ENCODE results near the gene NUTM2G. TPM values are rescaled to one million over a fixed set of nuclear protein-coding genes. Genes with fewer than 3 reads are reported as not detected.
A peak's percentile ranks its signal among the peaks of the same experiment; 100 is the strongest.
"Not testable (repeated sequence)": the region's sequence is repeated elsewhere in the genome, so short reads cannot be mapped to it uniquely, and the experiment has no call there.

Gene NUTM2G
- total RNA-seq: not detected

GRCh38 chr9:96928543-96928942 lies at the start of gene NUTM2G:
NUTM2G (plus strand) TSS chr9:96928843; CDS start chr9:96929025, 182 bp downstream.
- not testable (repeated sequence) for H3K27me3 Mint-ChIP-seq (ENCODE audit: low read depth); H3K27ac Mint-ChIP-seq; DNase-seq; H3K9me3 Mint-ChIP-seq; ATAC-seq (replicated peaks in 1 of 2); H3K36me3 Mint-ChIP-seq (ENCODE audit: insufficient read depth in 2 of 2); H3K4me1 Mint-ChIP-seq (ENCODE audit: low read depth); H3K4me3 Mint-ChIP-seq

DNA sequence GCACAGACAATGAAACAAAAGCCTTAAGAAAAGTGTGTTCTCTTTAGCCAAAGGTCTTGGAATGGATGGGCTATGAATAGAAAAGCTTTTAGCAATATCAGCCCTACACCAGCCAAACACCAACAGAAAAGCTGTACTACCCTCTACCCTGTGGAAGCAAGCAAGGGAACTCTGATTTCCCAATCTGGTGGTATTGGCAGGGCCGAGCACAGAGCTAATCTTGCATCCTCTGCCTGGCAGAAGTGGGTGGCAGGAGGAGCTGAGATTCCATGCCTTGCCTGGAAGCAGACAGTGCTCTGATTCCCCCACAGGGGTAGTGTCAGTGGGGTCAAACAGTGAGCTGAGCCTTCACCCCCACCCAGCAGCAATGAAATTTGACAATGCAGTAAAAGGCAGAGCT lies 44.7 kb upstream of the NUTM2G start:
- no peaks in the 10 kb centered on the region for H3K4me1 Mint-ChIP-seq (ENCODE audit: low read depth)
- no peak overlapping the region for H3K4me3 Mint-ChIP-seq
- peaks cover 1 to 5% of the 10 kb centered on the region in 2 donors for H3K9me3 Mint-ChIP-seq
- peak in 1 of 2 donors; percentile 15 for ATAC-seq (replicated peaks in 1 of 2)
- peaks cover 23% of the 10 kb centered on the region for H3K27me3 Mint-ChIP-seq (ENCODE audit: low read depth)
- H3K36me3 Mint-ChIP-seq (ENCODE audit: insufficient read depth in 2 of 2): peaks cover 2 to 4% of the 10 kb centered on the region in 2 donors
- no peak overlapping the region for H3K27ac Mint-ChIP-seq
- no peak for DNase-seq

- no peaks in the 10 kb centered on the region for H3K4me1 Mint-ChIP-seq (ENCODE audit: low read depth)
- H3K27ac Mint-ChIP-seq: no peak overlapping the region
- peaks cover 1 to 5% of the 10 kb centered on the region in 2 donors for H3K9me3 Mint-ChIP-seq
- peak; percentile 46 to 69 for ATAC-seq (replicated peaks in 1 of 2)
- no peak overlapping the region for H3K4me3 Mint-ChIP-seq
- DNase-seq: peak in 1 of 2 donors; percentile 12
- peaks cover 2 to 4% of the 10 kb centered on the region in 2 donors for H3K36me3 Mint-ChIP-seq (ENCODE audit: insufficient read depth in 2 of 2)
- H3K27me3 Mint-ChIP-seq (ENCODE audit: low read depth): peaks cover 17% of the 10 kb centered on the region
These were observed 44.2 kb upstream of the NUTM2G start for GRCh38 chr9:96884443-96884842.

DNA sequence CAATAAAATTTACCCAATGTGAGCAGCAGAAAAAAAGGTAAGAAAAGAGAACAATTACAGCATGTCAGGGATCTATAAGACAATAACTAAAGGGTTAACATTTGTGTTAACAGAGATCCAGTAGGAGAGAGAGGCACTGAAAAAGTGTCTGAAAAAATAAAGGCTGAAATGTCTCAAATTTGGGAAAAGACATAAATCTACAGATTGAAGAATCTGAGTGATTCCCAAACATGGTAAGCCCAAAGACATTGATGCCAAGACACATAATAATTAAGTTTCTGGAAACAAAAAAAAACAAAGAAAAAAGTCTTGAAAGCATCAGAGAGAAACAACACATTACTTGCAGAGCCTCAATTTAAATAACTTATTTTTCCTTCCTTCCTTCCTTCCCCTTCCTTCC lies 43.2 kb upstream of the NUTM2G start:
- ATAC-seq (replicated peaks in 1 of 2): no peak
- no peak overlapping the region for H3K27ac Mint-ChIP-seq
- H3K9me3 Mint-ChIP-seq: peaks cover 1 to 5% of the 10 kb centered on the region in 2 donors
- DNase-seq: no peak
- no peak overlapping the region for H3K4me3 Mint-ChIP-seq
- peaks cover 9% of the 10 kb centered on the region for H3K27me3 Mint-ChIP-seq (ENCODE audit: low read depth)
- no peaks in the 10 kb centered on the region for H3K4me1 Mint-ChIP-seq (ENCODE audit: low read depth)
- peaks cover 2 to 4% of the 10 kb centered on the region in 2 donors for H3K36me3 Mint-ChIP-seq (ENCODE audit: insufficient read depth in 2 of 2)

DNA sequence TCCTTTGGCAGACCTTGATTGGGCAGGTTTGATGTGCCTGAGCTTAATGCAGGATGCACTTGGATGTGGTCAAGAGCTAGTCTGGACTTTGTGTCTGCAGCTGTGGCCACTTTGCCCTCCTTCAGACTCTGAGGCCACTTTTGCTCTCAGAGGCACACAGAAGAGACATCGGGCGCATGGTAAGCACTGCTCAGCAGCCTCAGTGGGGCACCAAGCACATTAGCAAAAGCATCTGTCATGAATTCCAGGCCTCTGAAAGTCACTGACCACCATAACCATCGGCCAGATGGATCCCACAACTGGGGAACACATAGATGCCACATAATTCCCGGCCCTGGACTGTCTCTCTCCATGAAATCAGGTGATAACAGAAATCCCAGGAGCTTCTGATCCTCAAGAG lies 40.1 kb upstream of the NUTM2G start:
- Mint-ChIP-seq H3K4me1 (ENCODE audit: low read depth) (no peaks in the 10 kb centered on the region), H3K27me3 (ENCODE audit: low read depth) (no peaks in the 10 kb centered on the region), H3K4me3 (no peak overlapping the region), H3K9me3 (peaks cover 1 to 5% of the 10 kb centered on the region in 2 donors), H3K27ac (no peak overlapping the region), H3K36me3 (ENCODE audit: insufficient read depth in 2 of 2) (peaks cover 0 to 13% of the 10 kb centered on the region in 2 donors)
- no peak for ATAC-seq (replicated peaks in 1 of 2)
- no peak for DNase-seq

GRCh38 chr9:96892131-96892530 lies 36.5 kb upstream of the NUTM2G start:
- H3K4me3 Mint-ChIP-seq: no peak overlapping the region
- H3K9me3 Mint-ChIP-seq: no peaks in the 10 kb centered on the region
- no peaks in the 10 kb centered on the region for H3K27me3 Mint-ChIP-seq (ENCODE audit: low read depth)
- no peak overlapping the region for H3K27ac Mint-ChIP-seq
- DNase-seq (no peak), ATAC-seq (replicated peaks in 1 of 2) (no peak)
- no peaks in the 10 kb centered on the region for H3K4me1 Mint-ChIP-seq (ENCODE audit: low read depth)
- H3K36me3 Mint-ChIP-seq (ENCODE audit: insufficient read depth in 2 of 2): peaks cover 7 to 18% of the 10 kb centered on the region in 2 donors

DNA sequence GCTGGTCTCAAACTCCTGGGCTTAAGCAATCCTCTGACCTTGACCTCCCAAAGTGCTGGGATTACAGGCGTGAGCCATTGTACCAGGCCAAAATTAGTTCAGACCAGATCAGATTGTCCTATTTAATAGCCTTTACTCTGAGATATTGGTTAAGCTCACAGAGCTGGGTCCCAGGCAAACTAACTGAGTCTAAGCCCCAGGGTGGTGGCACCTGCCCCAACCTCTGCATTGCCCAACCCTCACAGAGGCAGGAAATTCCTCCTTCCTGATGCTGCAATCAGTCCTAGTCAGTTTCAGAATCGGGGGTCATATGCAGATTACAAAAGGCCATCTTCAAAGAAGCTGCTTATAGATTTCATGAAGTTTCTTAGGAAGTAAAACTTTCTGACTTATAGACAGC lies 28.6 kb upstream of the NUTM2G start:
- H3K27me3 Mint-ChIP-seq (ENCODE audit: low read depth); H3K9me3 Mint-ChIP-seq; H3K27ac Mint-ChIP-seq; H3K4me3 Mint-ChIP-seq; DNase-seq; H3K4me1 Mint-ChIP-seq (ENCODE audit: low read depth); H3K36me3 Mint-ChIP-seq (ENCODE audit: insufficient read depth in 2 of 2); ATAC-seq (replicated peaks in 1 of 2): not testable (repeated sequence)

- not testable (repeated sequence) for H3K27me3 Mint-ChIP-seq (ENCODE audit: low read depth); H3K36me3 Mint-ChIP-seq (ENCODE audit: insufficient read depth in 2 of 2); H3K9me3 Mint-ChIP-seq; H3K4me1 Mint-ChIP-seq (ENCODE audit: low read depth); ATAC-seq (replicated peaks in 1 of 2); H3K4me3 Mint-ChIP-seq; H3K27ac Mint-ChIP-seq; DNase-seq
These were observed 23.5 kb upstream of the NUTM2G start for GRCh38 chr9:96904947-96905722.

DNA sequence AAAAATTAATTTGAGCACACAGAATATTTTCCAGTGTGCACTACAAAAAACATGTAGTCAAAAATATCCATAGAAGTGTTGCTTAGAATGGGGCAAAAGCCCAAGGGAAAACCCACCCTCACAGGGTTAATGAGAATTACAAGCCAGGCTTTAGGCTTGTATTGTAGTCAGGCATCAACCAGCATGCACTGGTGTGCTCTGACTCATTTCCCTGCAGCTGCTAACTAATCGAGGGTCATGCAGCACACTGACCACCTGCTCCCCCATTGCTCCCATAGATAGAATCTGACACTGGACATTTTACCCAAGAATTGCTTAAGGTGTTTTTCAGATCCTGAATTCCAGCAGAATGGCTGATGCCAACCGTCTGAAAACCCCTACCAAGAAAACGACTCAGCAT lies 20.2 kb upstream of the NUTM2G start:
- not testable (repeated sequence) for H3K36me3 Mint-ChIP-seq (ENCODE audit: insufficient read depth in 2 of 2); H3K4me3 Mint-ChIP-seq; H3K4me1 Mint-ChIP-seq (ENCODE audit: low read depth); ATAC-seq (replicated peaks in 1 of 2); H3K27ac Mint-ChIP-seq; DNase-seq; H3K9me3 Mint-ChIP-seq; H3K27me3 Mint-ChIP-seq (ENCODE audit: low read depth)

DNA sequence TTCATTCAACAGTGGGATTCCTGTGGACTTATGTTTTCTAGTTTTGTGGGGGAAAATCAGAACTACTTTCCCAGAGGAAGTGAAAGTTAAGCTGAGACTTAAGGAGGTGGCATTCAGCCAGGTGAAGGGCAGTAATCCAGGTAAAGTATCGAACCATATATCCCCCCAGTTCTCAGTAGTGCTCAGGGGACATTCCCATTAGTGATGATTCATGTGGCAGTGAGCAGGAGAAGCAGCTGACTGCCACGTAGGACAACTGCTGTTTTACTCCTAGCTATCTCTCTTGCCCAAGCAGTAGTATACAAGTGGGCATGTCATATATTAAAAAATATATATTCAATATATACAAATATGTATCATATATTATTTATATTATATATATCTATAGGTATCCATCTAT lies 13.1 kb upstream of the NUTM2G start:
- H3K27me3 Mint-ChIP-seq (ENCODE audit: low read depth); H3K4me3 Mint-ChIP-seq; DNase-seq; H3K36me3 Mint-ChIP-seq (ENCODE audit: insufficient read depth in 2 of 2); H3K4me1 Mint-ChIP-seq (ENCODE audit: low read depth); H3K9me3 Mint-ChIP-seq; H3K27ac Mint-ChIP-seq; ATAC-seq (replicated peaks in 1 of 2): not testable (repeated sequence)

GRCh38 chr9:96916531-96916930 lies 12.1 kb upstream of the NUTM2G start:
- not testable (repeated sequence) for H3K36me3 Mint-ChIP-seq (ENCODE audit: insufficient read depth in 2 of 2)

DNA sequence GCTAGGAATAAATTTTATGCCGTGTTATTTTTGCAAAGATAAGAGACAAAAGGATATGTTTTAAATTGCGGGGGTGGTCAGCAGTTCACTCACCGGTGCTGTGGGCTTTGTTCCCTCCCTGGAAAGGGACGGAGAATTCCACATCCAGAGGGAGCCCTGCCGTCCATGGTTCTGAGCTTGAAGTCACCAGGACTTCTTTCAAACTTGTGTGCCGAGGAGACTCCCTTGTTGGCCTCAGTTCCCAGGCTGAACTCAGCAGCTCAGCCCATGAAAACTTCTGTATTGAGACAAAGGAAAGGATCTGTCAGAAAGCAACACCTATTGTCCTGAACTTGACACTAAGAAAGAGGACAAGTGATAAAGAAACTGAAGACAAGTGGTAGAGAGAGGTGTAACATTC lies 10.1 kb upstream of the NUTM2G start:
- not testable (repeated sequence) for H3K27me3 Mint-ChIP-seq (ENCODE audit: low read depth); H3K27ac Mint-ChIP-seq; DNase-seq; ATAC-seq (replicated peaks in 1 of 2); H3K4me1 Mint-ChIP-seq (ENCODE audit: low read depth); H3K9me3 Mint-ChIP-seq; H3K36me3 Mint-ChIP-seq (ENCODE audit: insufficient read depth in 2 of 2); H3K4me3 Mint-ChIP-seq

More at GRCh38 chr9:96916531-96916930, 12.1 kb upstream of the NUTM2G start:
- not testable (repeated sequence) for H3K27me3 Mint-ChIP-seq (ENCODE audit: low read depth); H3K9me3 Mint-ChIP-seq; H3K4me3 Mint-ChIP-seq; ATAC-seq (replicated peaks in 1 of 2); H3K27ac Mint-ChIP-seq; DNase-seq; H3K4me1 Mint-ChIP-seq (ENCODE audit: low read depth)

DNA sequence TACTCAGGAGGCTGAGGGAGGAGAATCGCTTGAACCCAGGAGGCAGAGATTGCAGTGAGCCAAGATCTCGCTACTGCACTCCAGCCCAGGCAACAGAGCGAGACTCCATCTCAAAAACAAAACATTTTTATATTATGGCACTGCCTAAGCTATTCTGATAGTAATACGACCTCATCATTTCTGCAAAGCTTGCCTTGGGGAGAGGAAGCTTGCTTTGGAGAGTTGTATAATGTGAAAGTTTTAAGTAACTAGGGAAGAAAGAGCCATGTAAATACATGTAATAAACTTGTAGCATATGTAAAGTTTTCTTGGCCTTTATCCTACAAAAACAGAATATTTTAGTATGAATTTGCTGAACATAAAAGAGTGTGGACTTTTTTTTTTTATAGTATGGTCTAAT lies 7.8 kb upstream of the NUTM2G start:
- DNase-seq; H3K27me3 Mint-ChIP-seq (ENCODE audit: low read depth); H3K27ac Mint-ChIP-seq; ATAC-seq (replicated peaks in 1 of 2); H3K36me3 Mint-ChIP-seq (ENCODE audit: insufficient read depth in 2 of 2); H3K4me1 Mint-ChIP-seq (ENCODE audit: low read depth); H3K4me3 Mint-ChIP-seq; H3K9me3 Mint-ChIP-seq: not testable (repeated sequence)

DNA sequence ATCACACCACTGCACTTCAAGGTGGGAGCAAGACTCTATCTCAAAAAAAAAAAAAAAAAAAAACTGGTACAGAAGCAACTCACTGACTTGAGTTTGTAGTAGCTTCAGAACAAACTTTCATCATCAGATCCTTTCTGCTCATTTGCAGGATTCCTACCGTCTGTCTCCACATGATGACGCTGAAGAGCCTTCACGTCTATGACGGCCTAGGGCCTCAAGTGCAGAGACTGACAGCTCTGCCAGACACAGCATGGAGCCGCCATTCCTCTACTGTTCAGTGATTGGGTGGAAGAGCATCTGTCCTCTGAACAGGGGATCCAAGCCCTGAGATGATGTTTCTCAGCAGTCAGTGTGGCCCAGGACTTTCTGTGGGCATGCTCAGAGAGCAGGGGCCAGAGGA lies 3.1 kb upstream of the NUTM2G start:
- not testable (repeated sequence) for H3K27ac Mint-ChIP-seq; H3K4me1 Mint-ChIP-seq (ENCODE audit: low read depth); H3K4me3 Mint-ChIP-seq; H3K36me3 Mint-ChIP-seq (ENCODE audit: insufficient read depth in 2 of 2); H3K27me3 Mint-ChIP-seq (ENCODE audit: low read depth); ATAC-seq (replicated peaks in 1 of 2); H3K9me3 Mint-ChIP-seq; DNase-seq
